HG03439 (cell line): Measurements from ENCODE around the gene MFNG.
"Not testable (repeated sequence)": the region's sequence is repeated elsewhere in the genome, so short reads cannot be mapped to it uniquely, and the experiment has no call there.

ENCODE experiments used
- ATAC-seq: cut with Tn5 transposase; IDR thresholded peaks from one replicate; pipeline ENCODE4 v1.9.1; 2021; ENCODE audit warnings: mild to moderate bottlenecking, moderate library complexity; ENCODE audit not compliant: unreplicated experiment

The MFNG gene

GRCh38 chr22:37476389-37477329 lies 9.5 kb downstream of the MFNG start:
- no peak for ATAC-seq

- no peak for ATAC-seq
These were observed 11.6 kb downstream of the MFNG start for GRCh38 chr22:37474447-37475090.

- ATAC-seq, result no peak
These were observed 12.7 kb downstream of the MFNG start for GRCh38 chr22:37473437-37473946.

- ATAC-seq, result no peak
These were observed 13.7 kb downstream of the MFNG start for GRCh38 chr22:37472418-37473006.

GRCh38 chr22:37471727-37472417 lies 14.3 kb downstream of the MFNG start:
- ATAC-seq, result no peak

- no peak for ATAC-seq
These were observed 16.1 kb downstream of the MFNG start for GRCh38 chr22:37470087-37470445.

GRCh38 chr22:37469416-37470086 lies 16.6 kb downstream of the MFNG start:
- no peak for ATAC-seq

- not testable (repeated sequence) for ATAC-seq
These were observed 17.9 kb downstream of the MFNG start for GRCh38 chr22:37468201-37468695.

- no peak for ATAC-seq
These were observed 18.7 kb downstream of the MFNG start for GRCh38 chr22:37467391-37467955.

GRCh38 chr22:37464181-37464580 lies 22.0 kb downstream of the MFNG start:
- no peak for ATAC-seq

GRCh38 chr22:37462983-37463382 lies 23.2 kb downstream of the MFNG start:
- ATAC-seq, result no peak

GRCh38 chr22:37462436-37462835 lies 23.7 kb downstream of the MFNG start:
- no peak for ATAC-seq

GRCh38 chr22:37461961-37462360 lies 24.2 kb downstream of the MFNG start:
- ATAC-seq, result no peak

- no peak for ATAC-seq
These were observed 25.5 kb downstream of the MFNG start for GRCh38 chr22:37460684-37461083.

- no peak for ATAC-seq
These were observed 27.0 kb downstream of the MFNG start for GRCh38 chr22:37459206-37459605.

- no peak for ATAC-seq
These were observed 28.9 kb downstream of the MFNG start for GRCh38 chr22:37457093-37457893.

- no peak for ATAC-seq
These were observed 29.8 kb downstream of the MFNG start for GRCh38 chr22:37456346-37456745.

- no peak for ATAC-seq
These were observed 30.3 kb downstream of the MFNG start for GRCh38 chr22:37455896-37456295.
